Esophagus squamous epithelium (tissue), 5 donors: ENCODE measurements around the gene PXK. TPM values are rescaled to one million over a fixed set of nuclear protein-coding genes. Genes with fewer than 3 reads are reported as not detected.
A peak's percentile ranks its signal among the peaks of the same experiment; 100 is the strongest.

ENCODE experiments used
- DNase-seq: peaks from one replicate; lab custom pipeline; 2025; lab: John Stamatoyannopoulos, UW
- H3K27ac ChIP-seq, 4 donors: fragments of 200-600 bp; sonication (generic); one replicate each; pipeline ENCODE4 v1.5.1; 2016 to 2019; ENCODE audit warnings: mild to moderate bottlenecking in 1 of 4
- H3K27me3 ChIP-seq, 4 donors: fragments of 200-600 bp; sonication (generic); 1 replicate in 3 of 4; 2 replicates in 1 of 4; pipeline versions ENCODE4 v1.5.1 to v1.6.0; 2017 to 2021; ENCODE audit warnings: antibody characterized with exemption in 1 of 4
- H3K36me3 ChIP-seq, 3 donors: fragments of 200-600 bp; sonication (generic); one replicate each; pipeline ENCODE4 v1.5.1; 2016 to 2019
- H3K4me1 ChIP-seq, 3 donors: fragments of 200-600 bp; sonication (generic); one replicate each; pipeline ENCODE4 v1.5.1; 2017 to 2019
- H3K4me3 ChIP-seq, 4 donors: fragments of 200-600 bp; sonication (generic); 1 replicate in 3 of 4; 2 replicates in 1 of 4; pipeline ENCODE4 v1.5.1; 2016 to 2019; ENCODE audit warnings: mild to moderate bottlenecking in 2 of 4, moderate library complexity in 1 of 4
- H3K9me3 ChIP-seq, 3 donors: fragments of 200-600 bp; sonication (generic); one replicate each; pipeline ENCODE4 v1.5.1; 2016 to 2019
- CTCF ChIP-seq, 6 experiments: fragments of 450-650 bp in 4 of 6; fragments of 200-600 bp in 2 of 6; sonication (generic) in 2 of 6; IDR thresholded peaks; one replicate each; pipeline ENCODE4 v1.5.1; 2016 to 2019; ENCODE audit warnings: antibody characterized with exemption in 6 of 6, mild to moderate bottlenecking in 4 of 6, moderate library complexity in 4 of 6
- POLR2A ChIP-seq, 4 donors: fragments of 450-650 bp; IDR thresholded peaks; one replicate each; pipeline ENCODE4 v1.6.1; 2017; ENCODE audit warnings: antibody characterized with exemption in 4 of 4, mild to moderate bottlenecking in 4 of 4, moderate library complexity in 3 of 4
- WGBS, 2 donors: methylation state at CpG; one replicate each; pipeline ENCODE4 v1.1.5; 2018; 5-methylcytosine and 5-hydroxymethylcytosine counted together
- intact Hi-C: fragments of 100-400 bp; cut with DNase I; formaldehyde crosslinking; loops from one replicate; pipeline ENCODE4 v1.15.0; 2022
- total RNA-seq, 4 donors: library from RNA; depleted of rRNA; stranded (reverse); fragments of >200 nt; gene quantifications; one replicate each; pipeline ENCODE4 v1.1.0, GENCODE V29; 2016
- donor health status: DM: yes; HTN: yes; CAD: no.

Gene PXK
- total RNA-seq, 4 donors from 2014 or later = 6.5 to 25.9 (median 12.2) TPM

DNA sequence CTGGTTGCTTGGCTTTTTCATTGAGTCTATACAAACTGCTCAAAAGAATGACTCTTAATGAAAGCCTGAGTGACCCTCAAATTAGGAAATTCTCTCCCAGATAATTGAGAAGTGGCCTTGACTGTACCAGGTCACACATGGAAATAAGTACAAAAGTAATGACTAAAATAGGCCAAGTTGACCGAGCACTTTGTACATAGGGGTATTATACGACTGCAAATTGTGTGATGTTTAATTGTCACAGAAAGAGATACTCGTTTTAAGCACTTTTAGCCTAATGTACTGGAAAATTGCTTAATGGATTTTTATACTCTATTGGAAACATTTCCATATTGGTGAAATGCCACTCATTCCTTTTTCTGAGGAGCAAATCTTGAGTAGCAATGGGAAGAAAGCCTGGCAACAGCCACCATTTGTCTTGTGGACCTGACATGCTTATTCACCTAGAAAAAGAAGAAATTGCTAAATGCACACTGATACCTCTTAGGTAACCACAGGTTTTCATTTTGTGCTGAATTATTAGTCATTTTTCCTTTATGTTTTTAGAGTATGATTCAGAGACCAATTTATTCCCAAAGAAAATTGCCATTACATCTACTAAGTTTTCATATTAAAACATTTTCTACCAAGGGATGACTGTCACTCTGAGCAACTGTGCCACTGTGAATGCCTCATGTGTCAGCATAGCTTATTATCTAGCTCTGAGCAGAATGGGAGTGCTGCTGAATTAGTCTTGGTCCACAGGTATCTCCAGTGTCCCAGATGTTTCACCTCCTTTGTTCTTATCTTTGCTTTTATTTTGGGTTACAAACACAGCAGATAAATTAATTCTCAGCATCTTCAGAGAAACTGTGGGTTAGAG is 8.9 kb upstream of the PXK start:
- Histone ChIP-seq H3K9me3 (no peaks in the 10 kb centered on the region), H3K4me1 (peaks cover 0 to 14% (median 10%) of the 10 kb centered on the region in 3 donors), H3K27ac (no peak overlapping the region), H3K4me3 (no peak overlapping the region), H3K36me3 (peaks cover 0 to 19% (median 0%) of the 10 kb centered on the region in 3 donors), H3K27me3 (no peaks in the 10 kb centered on the region)
- intact Hi-C loops = loop anchor here (5.0 kb wide), 1 partner anchor 89 kb away; no protein-coding TSS in a partner anchor
- 76 to 83% methylated on average over 3 of the region's 3 CpGs for WGBS, 2 donors
- no peak for DNase-seq
- TF ChIP-seq CTCF (IDR thresholded peaks at IDR 0.05) (no peak), POLR2A (IDR thresholded peaks at IDR 0.05) (no peak)

GRCh38 chr3:58324391-58325390 is 8.0 kb upstream of the PXK start:
- Histone ChIP-seq H3K4me3 (no peak overlapping the region), H3K9me3 (no peaks in the 10 kb centered on the region), H3K36me3 (peaks cover 0 to 9% (median 0%) of the 10 kb centered on the region in 3 donors), H3K27me3 (no peaks in the 10 kb centered on the region), H3K4me1 (peaks cover 0 to 14% (median 10%) of the 10 kb centered on the region in 3 donors), H3K27ac (peak overlapping the region in 1 of 4 donors; percentile 36)
- intact Hi-C loops = loop anchor here (5.0 kb wide), 1 partner anchor 88 kb away; no protein-coding TSS in a partner anchor
- no peak for DNase-seq
- TF ChIP-seq CTCF (IDR thresholded peaks at IDR 0.05) = no peak
- TF ChIP-seq POLR2A (IDR thresholded peaks at IDR 0.05) = no peak
- WGBS, 2 donors = 54% methylated on average over 6 to 7 of the region's 7 CpGs

- no peaks in the 10 kb centered on the region for H3K27me3 ChIP-seq
- no peak overlapping the region for H3K4me3 ChIP-seq
- H3K36me3 ChIP-seq = peaks cover 0 to under 1% (median 0%) of the 10 kb centered on the region in 3 donors
- TF ChIP-seq CTCF (IDR thresholded peaks at IDR 0.05) (no peak), POLR2A (IDR thresholded peaks at IDR 0.05) (no peak)
- 47 to 55% methylated on average over 2 of the region's 2 CpGs for WGBS, 2 donors
- H3K4me1 ChIP-seq = peaks cover 0 to 14% (median 10%) of the 10 kb centered on the region in 3 donors
- intact Hi-C loops = no loop called here
- H3K27ac ChIP-seq = peak overlapping the region in 2 of 4 donors; percentile 16 to 36
- no peak for DNase-seq
- no peaks in the 10 kb centered on the region for H3K9me3 ChIP-seq
These were observed 7.1 kb upstream of the PXK start for GRCh38 chr3:58325525-58325992.

- WGBS, 2 donors = 96 to 97% methylated on average over 8 of the region's 8 CpGs
- Histone ChIP-seq H3K36me3 (no peaks in the 10 kb centered on the region), H3K4me1 (peaks cover 0 to 14% (median 10%) of the 10 kb centered on the region in 3 donors), H3K27me3 (no peaks in the 10 kb centered on the region), H3K4me3 (no peak overlapping the region), H3K27ac (no peak overlapping the region), H3K9me3 (no peaks in the 10 kb centered on the region)
- no peak for TF ChIP-seq POLR2A (IDR thresholded peaks at IDR 0.05)
- no peak for DNase-seq
- intact Hi-C loops = no loop called here
These were observed 6.3 kb upstream of the PXK start for GRCh38 chr3:58326267-58326900.
